ENCODE measurements around the gene KLHL17.
A peak's percentile ranks its signal among the peaks of the same experiment; 100 is the strongest.

GRCh38 chr1:1014799-1015681 is 54.7 kb downstream of the KLHL17 start:
- TF ChIP-seq CBFB (CRISPR knock-in tag; IDR thresholded peaks at IDR 0.05; ENCODE audit: low read depth): no peak
- TF ChIP-seq, protein P1, sequence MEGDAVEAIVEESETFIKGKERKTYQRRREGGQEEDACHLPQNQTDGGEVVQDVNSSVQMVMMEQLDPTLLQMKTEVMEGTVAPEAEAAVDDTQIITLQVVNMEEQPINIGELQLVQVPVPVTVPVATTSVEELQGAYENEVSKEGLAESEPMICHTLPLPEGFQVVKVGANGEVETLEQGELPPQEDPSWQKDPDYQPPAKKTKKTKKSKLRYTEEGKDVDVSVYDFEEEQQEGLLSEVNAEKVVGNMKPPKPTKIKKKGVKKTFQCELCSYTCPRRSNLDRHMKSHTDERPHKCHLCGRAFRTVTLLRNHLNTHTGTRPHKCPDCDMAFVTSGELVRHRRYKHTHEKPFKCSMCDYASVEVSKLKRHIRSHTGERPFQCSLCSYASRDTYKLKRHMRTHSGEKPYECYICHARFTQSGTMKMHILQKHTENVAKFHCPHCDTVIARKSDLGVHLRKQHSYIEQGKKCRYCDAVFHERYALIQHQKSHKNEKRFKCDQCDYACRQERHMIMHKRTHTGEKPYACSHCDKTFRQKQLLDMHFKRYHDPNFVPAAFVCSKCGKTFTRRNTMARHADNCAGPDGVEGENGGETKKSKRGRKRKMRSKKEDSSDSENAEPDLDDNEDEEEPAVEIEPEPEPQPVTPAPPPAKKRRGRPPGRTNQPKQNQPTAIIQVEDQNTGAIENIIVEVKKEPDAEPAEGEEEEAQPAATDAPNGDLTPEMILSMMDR (IDR thresholded peaks at IDR 0.05): 0 out of 2 replicates have a peak, but pooled peaks have one; percentile 10
- TF ChIP-seq ETV6 (CRISPR knock-in tag; IDR thresholded peaks at IDR 0.05): no peak
- no peak for TF ChIP-seq TP53 (CRISPR knock-in tag; IDR thresholded peaks at IDR 0.05)
- no peak for TF ChIP-seq USF1 (CRISPR knock-in tag; IDR thresholded peaks at IDR 0.05)
- TF ChIP-seq AFF4 (CRISPR knock-in tag; IDR thresholded peaks at IDR 0.05; ENCODE audit: borderline replicate concordance): no peak
- TF ChIP-seq NR1H2 (CRISPR knock-in tag; IDR thresholded peaks at IDR 0.05): no peak
- no peak for TF ChIP-seq IRF2 (CRISPR knock-in tag; IDR thresholded peaks at IDR 0.05; ENCODE audit: borderline replicate concordance, low read depth)
